Right atrium auricular region (tissue), 2 donors: ENCODE measurements around the gene ACY1. TPM values are rescaled to one million over a fixed set of nuclear protein-coding genes. Genes with fewer than 3 reads are reported as not detected.

ENCODE experiments used
- DNase-seq: peaks from one replicate; pipeline ENCODE4 v3.0.0-alpha.2; 2019; ENCODE audit warnings: low spot score
- H3K27ac ChIP-seq, 2 donors: fragments of 200-600 bp; sonication (generic); 1 replicate in 1 of 2; 2 replicates in 1 of 2; pipeline ENCODE4 v1.5.1; 2016 to 2019
- H3K27me3 ChIP-seq, 2 donors: fragments of 200-600 bp; sonication (generic); one replicate each; pipeline versions ENCODE4 v1.5.1 to v1.6.0; 2017 to 2019
- H3K36me3 ChIP-seq: fragments of 200-600 bp; sonication (generic); one replicate; pipeline ENCODE4 v1.5.1; 2016
- H3K4me1 ChIP-seq, 2 donors: fragments of 200-600 bp; sonication (generic); one replicate each; pipeline versions ENCODE4 v1.5.1 to v1.6.0; 2017 to 2019
- H3K4me3 ChIP-seq, 2 donors: fragments of 200-600 bp; sonication (generic); 1 replicate in 1 of 2; 2 replicates in 1 of 2; pipeline ENCODE4 v1.5.1; 2017 to 2019; ENCODE audit warnings: mild to moderate bottlenecking in 1 of 2, moderate library complexity in 1 of 2
- H3K9me3 ChIP-seq, 2 donors: fragments of 200-600 bp; sonication (generic); one replicate each; pipeline ENCODE4 v1.5.1; 2019
- total RNA-seq, 2 donors: library from RNA; depleted of rRNA; stranded (reverse); fragments of >200 nt; gene quantifications; one replicate each; pipeline ENCODE4 v1.1.0, GENCODE V29; 2016
- TF ChIP-seq, protein P1 (sequence below), 2 donors: fragments of 200-600 bp; sonication (generic); IDR thresholded peaks; one replicate each; pipeline ENCODE4 v1.5.1; 2019; ENCODE audit warnings: antibody characterized with exemption in 2 of 2

Gene ACY1
- total RNA-seq, 2 donors from 2014 or later, result 26.0 to 29.8 TPM

DNA sequence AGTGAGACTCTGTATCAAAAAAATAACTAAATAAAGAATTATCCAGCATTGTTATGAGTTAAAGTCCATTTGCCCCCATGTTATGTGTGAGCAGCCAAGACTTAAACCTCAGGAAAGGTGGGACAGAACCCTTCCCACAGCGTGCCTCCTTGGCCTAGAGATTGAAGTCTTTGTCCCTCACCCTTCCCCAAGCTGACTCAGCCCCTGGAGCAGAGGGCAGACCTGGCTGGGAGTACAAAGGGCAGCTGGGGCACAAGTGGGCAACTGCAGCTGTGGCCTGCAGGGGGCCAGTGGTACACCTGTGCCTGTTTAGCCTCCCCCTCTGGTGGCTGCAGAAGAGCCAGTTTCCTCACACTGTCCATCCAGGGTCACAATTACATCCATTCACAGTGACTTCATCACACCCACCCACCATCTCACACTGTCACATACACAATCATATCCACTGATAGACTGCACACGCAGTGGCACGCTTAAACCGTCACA, 940 bp upstream of the ACY1 start:
- DNase-seq, result no peak
- Histone ChIP-seq H3K4me1 (peaks cover 0 to 23% of the 10 kb centered on the region in 2 donors), H3K9me3 (no peaks in the 10 kb centered on the region), H3K36me3 (no peaks in the 10 kb centered on the region), H3K27ac (peak overlapping the region; percentile 92 to 97), H3K4me3 (peak overlapping the region; percentile 50 to 68), H3K27me3 (no peaks in the 10 kb centered on the region)
- TF ChIP-seq, protein P1, sequence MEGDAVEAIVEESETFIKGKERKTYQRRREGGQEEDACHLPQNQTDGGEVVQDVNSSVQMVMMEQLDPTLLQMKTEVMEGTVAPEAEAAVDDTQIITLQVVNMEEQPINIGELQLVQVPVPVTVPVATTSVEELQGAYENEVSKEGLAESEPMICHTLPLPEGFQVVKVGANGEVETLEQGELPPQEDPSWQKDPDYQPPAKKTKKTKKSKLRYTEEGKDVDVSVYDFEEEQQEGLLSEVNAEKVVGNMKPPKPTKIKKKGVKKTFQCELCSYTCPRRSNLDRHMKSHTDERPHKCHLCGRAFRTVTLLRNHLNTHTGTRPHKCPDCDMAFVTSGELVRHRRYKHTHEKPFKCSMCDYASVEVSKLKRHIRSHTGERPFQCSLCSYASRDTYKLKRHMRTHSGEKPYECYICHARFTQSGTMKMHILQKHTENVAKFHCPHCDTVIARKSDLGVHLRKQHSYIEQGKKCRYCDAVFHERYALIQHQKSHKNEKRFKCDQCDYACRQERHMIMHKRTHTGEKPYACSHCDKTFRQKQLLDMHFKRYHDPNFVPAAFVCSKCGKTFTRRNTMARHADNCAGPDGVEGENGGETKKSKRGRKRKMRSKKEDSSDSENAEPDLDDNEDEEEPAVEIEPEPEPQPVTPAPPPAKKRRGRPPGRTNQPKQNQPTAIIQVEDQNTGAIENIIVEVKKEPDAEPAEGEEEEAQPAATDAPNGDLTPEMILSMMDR (IDR thresholded peaks at IDR 0.05), result peak; percentile 22 to 43

DNA sequence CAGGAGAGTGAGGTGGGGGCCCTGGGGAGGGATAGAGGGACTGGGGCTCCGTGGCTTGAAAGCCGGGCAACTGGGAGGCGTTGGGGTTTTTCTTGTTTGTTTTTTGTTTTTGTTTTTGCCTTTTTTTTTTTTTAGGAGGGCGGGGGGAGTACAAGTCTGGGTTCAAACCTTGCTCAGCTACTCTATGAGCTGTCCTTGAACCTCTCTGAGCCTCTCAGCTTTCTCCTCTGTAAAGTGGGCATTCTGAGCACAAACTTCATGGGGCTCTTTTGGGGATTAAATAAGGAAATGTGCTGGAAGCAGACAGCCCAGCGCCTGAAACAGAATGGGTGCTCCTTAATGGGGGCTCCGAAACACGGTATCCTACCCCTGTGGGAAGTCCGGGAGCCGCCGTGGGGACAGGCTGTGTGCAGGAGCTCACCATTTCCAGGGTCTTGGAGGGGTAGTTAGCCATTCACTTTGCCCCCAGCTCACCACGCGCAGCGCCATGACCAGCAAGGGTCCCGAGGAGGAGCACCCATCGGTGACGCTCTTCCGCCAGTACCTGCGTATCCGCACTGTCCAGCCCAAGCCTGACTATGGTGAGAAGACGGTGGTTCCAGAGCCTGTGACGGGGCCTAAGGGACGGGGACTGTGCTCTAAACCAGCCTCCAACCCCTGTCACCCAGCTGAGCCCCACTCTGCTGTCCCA, 388 bp downstream of the ACY1 start:
- Histone ChIP-seq H3K27me3 (no peaks in the 10 kb centered on the region), H3K4me3 (peak overlapping the region; percentile 50 to 68), H3K27ac (peak overlapping the region; percentile 92 to 97), H3K9me3 (no peaks in the 10 kb centered on the region), H3K4me1 (peaks cover 0 to 23% of the 10 kb centered on the region in 2 donors), H3K36me3 (no peaks in the 10 kb centered on the region)
- TF ChIP-seq, protein P1 (IDR thresholded peaks at IDR 0.05), result no peak
- no peak for DNase-seq

DNA sequence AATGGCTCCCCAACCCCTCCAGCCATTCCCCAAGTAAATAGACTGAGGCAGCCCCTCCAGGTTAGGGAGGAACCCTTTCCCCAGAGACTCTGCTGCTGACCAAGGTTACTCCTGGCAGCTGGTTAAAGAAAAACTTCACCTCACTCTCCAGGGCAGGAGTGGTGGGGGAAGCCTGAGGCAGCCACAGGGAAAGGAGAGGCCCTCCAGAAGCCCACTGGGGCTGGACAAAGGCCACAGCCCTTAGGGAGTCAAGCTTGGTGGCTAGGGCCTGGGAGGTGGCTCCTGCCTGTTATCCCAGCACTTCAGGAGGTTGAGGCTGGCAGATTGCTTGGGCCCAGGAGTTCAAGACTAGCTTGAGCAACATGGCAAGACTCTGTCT, 923 bp downstream of the ACY1 start:
- Histone ChIP-seq H3K4me3 (no peak overlapping the region), H3K27me3 (no peaks in the 10 kb centered on the region)
- TF ChIP-seq, protein P1 (IDR thresholded peaks at IDR 0.05), result no peak

DNA sequence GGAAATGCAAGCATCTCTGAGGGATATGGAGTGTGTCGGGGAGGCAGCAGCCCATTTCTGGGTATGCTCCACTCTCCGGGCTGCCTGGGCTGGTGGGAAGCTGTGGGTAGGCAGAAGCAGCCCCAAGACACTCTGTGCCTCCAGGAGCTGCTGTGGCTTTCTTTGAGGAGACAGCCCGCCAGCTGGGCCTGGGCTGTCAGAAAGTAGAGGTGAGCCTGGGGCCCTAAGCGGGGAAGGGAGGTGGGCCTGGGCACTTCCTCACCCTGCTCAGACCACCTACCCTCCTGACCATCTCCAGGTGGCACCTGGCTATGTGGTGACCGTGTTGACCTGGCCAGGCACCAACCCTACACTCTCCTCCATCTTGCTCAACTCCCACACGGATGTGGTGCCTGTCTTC, 1.7 kb downstream of the ACY1 start:
- no peak for DNase-seq
- Histone ChIP-seq H3K27me3 (no peaks in the 10 kb centered on the region), H3K9me3 (no peaks in the 10 kb centered on the region), H3K4me1 (peaks cover 0 to 26% of the 10 kb centered on the region in 2 donors), H3K4me3 (no peak overlapping the region), H3K36me3 (no peaks in the 10 kb centered on the region), H3K27ac (no peak overlapping the region)
- TF ChIP-seq, protein P1 (IDR thresholded peaks at IDR 0.05), result no peak

More for the DNA sequence above, 923 bp downstream of the ACY1 start:
- peaks cover 0 to 23% of the 10 kb centered on the region in 2 donors for H3K4me1 ChIP-seq
- DNase-seq, result no peak
- H3K36me3 ChIP-seq, result no peaks in the 10 kb centered on the region
- H3K27ac ChIP-seq, result peak overlapping the region; percentile 92 to 97
- H3K9me3 ChIP-seq, result no peaks in the 10 kb centered on the region

DNA sequence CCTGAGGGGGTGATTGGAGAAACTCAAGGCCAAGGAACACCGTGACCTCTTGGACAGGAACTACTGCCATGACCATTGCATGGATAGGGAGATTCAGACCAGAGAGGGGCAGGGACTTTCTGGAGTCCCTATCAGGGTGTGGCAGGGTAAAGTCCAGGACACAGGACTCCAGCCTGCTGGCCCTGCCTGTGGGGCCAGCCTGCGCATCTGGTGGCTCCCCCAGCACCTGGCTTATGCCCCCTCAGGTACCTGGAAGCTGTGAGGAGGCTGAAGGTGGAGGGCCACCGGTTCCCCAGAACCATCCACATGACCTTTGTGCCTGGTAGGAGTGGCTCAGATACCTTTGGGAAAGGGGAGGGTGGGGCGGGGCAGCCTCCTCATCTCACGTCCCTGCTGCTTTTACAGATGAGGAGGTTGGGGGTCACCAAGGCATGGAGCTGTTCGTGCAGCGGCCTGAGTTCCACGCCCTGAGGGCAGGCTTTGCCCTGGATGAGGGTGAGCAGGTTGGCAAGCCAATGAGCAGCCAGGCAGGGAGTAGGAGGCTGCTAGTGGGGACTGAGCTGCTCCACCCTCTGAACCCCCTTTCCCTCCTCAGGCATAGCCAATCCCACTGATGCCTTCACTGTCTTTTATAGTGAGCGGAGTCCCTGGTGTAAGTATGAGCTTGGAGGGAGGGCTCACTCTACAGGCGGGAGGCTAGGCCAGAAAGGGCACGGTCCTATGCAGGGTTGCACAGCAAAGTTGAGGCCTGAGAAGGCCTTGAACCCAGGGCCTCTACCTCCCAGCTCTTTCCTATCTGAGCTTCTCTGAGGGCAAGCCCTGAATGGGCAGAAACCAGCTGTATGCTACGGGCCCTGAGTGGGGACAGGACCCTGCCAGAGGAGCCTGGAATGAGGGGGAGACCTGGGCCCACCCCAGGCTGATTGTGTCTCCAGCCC, 2.9 kb downstream of the ACY1 start:
- Histone ChIP-seq H3K36me3 (peaks cover 2% of the 10 kb centered on the region), H3K9me3 (no peaks in the 10 kb centered on the region), H3K27me3 (no peaks in the 10 kb centered on the region), H3K4me1 (peaks cover 0 to 26% of the 10 kb centered on the region in 2 donors), H3K4me3 (no peak overlapping the region), H3K27ac (no peak overlapping the region)
- DNase-seq, result no peak
- TF ChIP-seq, protein P1 (IDR thresholded peaks at IDR 0.05), result no peak
